ENCODE data around the gene IMMP2L.

DNA sequence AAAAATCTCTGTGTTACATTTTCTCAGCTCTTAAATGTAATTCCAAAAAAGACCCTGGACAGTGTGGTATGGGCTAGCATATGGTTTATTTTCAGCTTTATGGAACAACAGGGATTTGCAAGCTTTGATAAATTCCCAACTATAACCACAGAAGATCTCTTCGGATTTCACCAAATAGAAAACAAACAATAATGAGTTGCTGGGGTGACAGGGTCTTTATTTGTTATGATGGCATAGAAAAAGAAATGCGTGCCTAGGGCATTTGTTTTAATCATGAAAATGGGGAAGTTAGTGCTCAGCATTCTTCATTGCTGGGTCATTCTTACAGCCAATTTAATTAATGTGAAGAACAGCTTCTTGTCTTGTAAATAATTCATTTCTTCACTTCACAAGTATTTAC is 332.4 kb downstream of the IMMP2L start:
- TF ChIP-seq POLR2A (IDR thresholded peaks at IDR 0.05; ENCODE audit: low read length) (no peak), EP300 (IDR thresholded peaks at IDR 0.05) (no peak), CBX2 (IDR thresholded peaks at IDR 0.05; ENCODE audit: borderline replicate concordance, low read depth) (no peak), CEBPB (IDR thresholded peaks at IDR 0.05) (no peak), HEYL (CRISPR knock-in tag; IDR thresholded peaks at IDR 0.05) (no peak), RFX5 (IDR thresholded peaks at IDR 0.05) (no peak), KDM1A (IDR thresholded peaks at IDR 0.05; ENCODE audit: low read depth) (no peak)
- TF ChIP-seq, protein P1, sequence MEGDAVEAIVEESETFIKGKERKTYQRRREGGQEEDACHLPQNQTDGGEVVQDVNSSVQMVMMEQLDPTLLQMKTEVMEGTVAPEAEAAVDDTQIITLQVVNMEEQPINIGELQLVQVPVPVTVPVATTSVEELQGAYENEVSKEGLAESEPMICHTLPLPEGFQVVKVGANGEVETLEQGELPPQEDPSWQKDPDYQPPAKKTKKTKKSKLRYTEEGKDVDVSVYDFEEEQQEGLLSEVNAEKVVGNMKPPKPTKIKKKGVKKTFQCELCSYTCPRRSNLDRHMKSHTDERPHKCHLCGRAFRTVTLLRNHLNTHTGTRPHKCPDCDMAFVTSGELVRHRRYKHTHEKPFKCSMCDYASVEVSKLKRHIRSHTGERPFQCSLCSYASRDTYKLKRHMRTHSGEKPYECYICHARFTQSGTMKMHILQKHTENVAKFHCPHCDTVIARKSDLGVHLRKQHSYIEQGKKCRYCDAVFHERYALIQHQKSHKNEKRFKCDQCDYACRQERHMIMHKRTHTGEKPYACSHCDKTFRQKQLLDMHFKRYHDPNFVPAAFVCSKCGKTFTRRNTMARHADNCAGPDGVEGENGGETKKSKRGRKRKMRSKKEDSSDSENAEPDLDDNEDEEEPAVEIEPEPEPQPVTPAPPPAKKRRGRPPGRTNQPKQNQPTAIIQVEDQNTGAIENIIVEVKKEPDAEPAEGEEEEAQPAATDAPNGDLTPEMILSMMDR (IDR thresholded peaks at IDR 0.05): no peak
- TF ChIP-seq, protein P2, sequence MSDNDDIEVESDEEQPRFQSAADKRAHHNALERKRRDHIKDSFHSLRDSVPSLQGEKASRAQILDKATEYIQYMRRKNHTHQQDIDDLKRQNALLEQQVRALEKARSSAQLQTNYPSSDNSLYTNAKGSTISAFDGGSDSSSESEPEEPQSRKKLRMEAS (IDR thresholded peaks at IDR 0.05): no peak

Measured in A549 (cell line).